ENCODE data around the gene BCL2A1. TPM values are rescaled to one million over a fixed set of nuclear protein-coding genes. Genes with fewer than 3 reads are reported as not detected.

The BCL2A1 gene
- polyA plus RNA-seq, 3 donors = 0.19 to 1.8 (median 0.26) TPM

Other genes starting within 250 kb of the BCL2A1 start
- gene MTHFS, start 74.2 kb downstream of the BCL2A1 start, polyA plus RNA-seq (ENCODE audit: insufficient read length in 3 of 3) = 10 to 100 TPM; 40.4 to 44.1 (median 41.8) TPM
- 100 to 1,000 TPM; 116 to 127 (median 118) TPM for gene ZFAND6, start 88.5 kb upstream of the BCL2A1 start, polyA plus RNA-seq (ENCODE audit: insufficient read length in 3 of 3)
- gene FAH, start 181.8 kb upstream of the BCL2A1 start, polyA plus RNA-seq (ENCODE audit: insufficient read length in 3 of 3) = 10 to 100 TPM; 39.1 to 44.2 (median 39.3) TPM

All from renal cortex interstitium (tissue), 3 donors.